ENCODE data around the gene NEDD4L. TPM values are rescaled to one million over a fixed set of nuclear protein-coding genes. Genes with fewer than 3 reads are reported as not detected.
"Not testable (repeated sequence)": the region's sequence is repeated elsewhere in the genome, so short reads cannot be mapped to it uniquely, and the experiment has no call there.

NEDD4L gene
- total RNA-seq, 1 donor from 2014 or later: 3.8 TPM

- no peak for DNase-seq (ENCODE audit: low spot score)
- Mint-ChIP-seq H3K27me3 (ENCODE audit: insufficient read depth) (peaks cover 5% of the 10 kb centered on the region), H3K9me3 (no peaks in the 10 kb centered on the region), H3K4me1 (ENCODE audit: low read depth) (no peaks in the 10 kb centered on the region), H3K36me3 (ENCODE audit: low read depth) (no peaks in the 10 kb centered on the region), H3K4me3 (no peak overlapping the region), H3K27ac (no peak overlapping the region)
- intact Hi-C loops (cut with micrococcal nuclease): no loop called here
Observed at GRCh38 chr18:58253871-58254270, 209.8 kb downstream of the NEDD4L start.

- Mint-ChIP-seq H3K4me1 (ENCODE audit: low read depth) (no peaks in the 10 kb centered on the region), H3K27me3 (ENCODE audit: insufficient read depth) (peaks cover 4% of the 10 kb centered on the region), H3K27ac (no peak overlapping the region), H3K9me3 (no peaks in the 10 kb centered on the region), H3K4me3 (no peak overlapping the region), H3K36me3 (ENCODE audit: low read depth) (no peaks in the 10 kb centered on the region)
- no peak for DNase-seq (ENCODE audit: low spot score)
- intact Hi-C loops (cut with micrococcal nuclease): no loop called here
Observed at GRCh38 chr18:58254873-58255511, 211.0 kb downstream of the NEDD4L start.

GRCh38 chr18:58255701-58256311, 211.8 kb downstream of the NEDD4L start:
- Mint-ChIP-seq H3K4me3 (no peak overlapping the region), H3K36me3 (ENCODE audit: low read depth) (no peaks in the 10 kb centered on the region), H3K9me3 (no peaks in the 10 kb centered on the region), H3K4me1 (ENCODE audit: low read depth) (no peaks in the 10 kb centered on the region), H3K27ac (no peak overlapping the region), H3K27me3 (ENCODE audit: insufficient read depth) (peaks cover 4% of the 10 kb centered on the region)
- DNase-seq (ENCODE audit: low spot score): no peak
- intact Hi-C loops (cut with micrococcal nuclease): no loop called here

- no peak for DNase-seq (ENCODE audit: low spot score)
- Mint-ChIP-seq H3K4me1 (ENCODE audit: low read depth) (no peaks in the 10 kb centered on the region), H3K27ac (no peak overlapping the region), H3K4me3 (no peak overlapping the region), H3K27me3 (ENCODE audit: insufficient read depth) (peaks cover 4% of the 10 kb centered on the region), H3K9me3 (no peaks in the 10 kb centered on the region), H3K36me3 (ENCODE audit: low read depth) (no peaks in the 10 kb centered on the region)
- intact Hi-C loops (cut with micrococcal nuclease): no loop called here
Observed at GRCh38 chr18:58256316-58257080, 212.5 kb downstream of the NEDD4L start.

- Mint-ChIP-seq H3K27ac (no peak overlapping the region), H3K36me3 (ENCODE audit: low read depth) (no peaks in the 10 kb centered on the region), H3K9me3 (no peaks in the 10 kb centered on the region), H3K4me1 (ENCODE audit: low read depth) (no peaks in the 10 kb centered on the region), H3K27me3 (ENCODE audit: insufficient read depth) (peaks cover 4% of the 10 kb centered on the region), H3K4me3 (no peak overlapping the region)
- DNase-seq (ENCODE audit: low spot score): no peak
- intact Hi-C loops (cut with micrococcal nuclease): no loop called here
Observed at GRCh38 chr18:58257461-58257860, 213.4 kb downstream of the NEDD4L start.

GRCh38 chr18:58258692-58259342, 214.8 kb downstream of the NEDD4L start:
- Mint-ChIP-seq H3K4me1 (ENCODE audit: low read depth) (no peaks in the 10 kb centered on the region), H3K9me3 (no peaks in the 10 kb centered on the region), H3K36me3 (ENCODE audit: low read depth) (no peaks in the 10 kb centered on the region), H3K4me3 (no peak overlapping the region), H3K27me3 (ENCODE audit: insufficient read depth) (peaks cover 4% of the 10 kb centered on the region), H3K27ac (no peak overlapping the region)
- intact Hi-C loops (cut with micrococcal nuclease): no loop called here
- DNase-seq (ENCODE audit: low spot score): no peak

- Mint-ChIP-seq H3K27ac (no peak overlapping the region), H3K4me1 (ENCODE audit: low read depth) (no peaks in the 10 kb centered on the region), H3K27me3 (ENCODE audit: insufficient read depth) (no peaks in the 10 kb centered on the region), H3K36me3 (ENCODE audit: low read depth) (no peaks in the 10 kb centered on the region), H3K4me3 (no peak overlapping the region), H3K9me3 (no peaks in the 10 kb centered on the region)
- intact Hi-C loops (cut with micrococcal nuclease): no loop called here
- no peak for DNase-seq (ENCODE audit: low spot score)
Observed at GRCh38 chr18:58263055-58263957, 219.3 kb downstream of the NEDD4L start.

GRCh38 chr18:58264075-58264474, 220.0 kb downstream of the NEDD4L start:
- Mint-ChIP-seq H3K4me3 (no peak overlapping the region), H3K36me3 (ENCODE audit: low read depth) (no peaks in the 10 kb centered on the region), H3K27ac (no peak overlapping the region), H3K27me3 (ENCODE audit: insufficient read depth) (no peaks in the 10 kb centered on the region), H3K9me3 (no peaks in the 10 kb centered on the region), H3K4me1 (ENCODE audit: low read depth) (no peaks in the 10 kb centered on the region)
- intact Hi-C loops (cut with micrococcal nuclease): no loop called here
- DNase-seq (ENCODE audit: low spot score): no peak

- Mint-ChIP-seq H3K27me3 (ENCODE audit: insufficient read depth) (no peaks in the 10 kb centered on the region), H3K4me3 (no peak overlapping the region), H3K9me3 (no peaks in the 10 kb centered on the region), H3K4me1 (ENCODE audit: low read depth) (no peaks in the 10 kb centered on the region), H3K27ac (no peak overlapping the region), H3K36me3 (ENCODE audit: low read depth) (no peaks in the 10 kb centered on the region)
- intact Hi-C loops (cut with micrococcal nuclease): no loop called here
- DNase-seq (ENCODE audit: low spot score): no peak
Observed at GRCh38 chr18:58264840-58265239, 220.8 kb downstream of the NEDD4L start.

- H3K4me3 Mint-ChIP-seq; H3K9me3 Mint-ChIP-seq; H3K36me3 Mint-ChIP-seq (ENCODE audit: low read depth); H3K27ac Mint-ChIP-seq; intact Hi-C loops (cut with micrococcal nuclease); H3K4me1 Mint-ChIP-seq (ENCODE audit: low read depth); DNase-seq (ENCODE audit: low spot score); H3K27me3 Mint-ChIP-seq (ENCODE audit: insufficient read depth): not testable (repeated sequence)
Observed at GRCh38 chr18:58265489-58265888, 221.5 kb downstream of the NEDD4L start.

GRCh38 chr18:58266291-58266690, 222.3 kb downstream of the NEDD4L start:
- Mint-ChIP-seq H3K27ac (no peak overlapping the region), H3K27me3 (ENCODE audit: insufficient read depth) (peaks cover 4% of the 10 kb centered on the region), H3K36me3 (ENCODE audit: low read depth) (no peaks in the 10 kb centered on the region), H3K4me1 (ENCODE audit: low read depth) (no peaks in the 10 kb centered on the region), H3K4me3 (no peak overlapping the region), H3K9me3 (no peaks in the 10 kb centered on the region)
- intact Hi-C loops (cut with micrococcal nuclease): no loop called here
- DNase-seq (ENCODE audit: low spot score): no peak

- DNase-seq (ENCODE audit: low spot score): no peak
- Mint-ChIP-seq H3K4me1 (ENCODE audit: low read depth) (peaks cover 2% of the 10 kb centered on the region), H3K27ac (no peak overlapping the region), H3K27me3 (ENCODE audit: insufficient read depth) (peaks cover 5% of the 10 kb centered on the region), H3K36me3 (ENCODE audit: low read depth) (no peaks in the 10 kb centered on the region), H3K9me3 (no peaks in the 10 kb centered on the region), H3K4me3 (no peak overlapping the region)
- intact Hi-C loops (cut with micrococcal nuclease): no loop called here
Observed at GRCh38 chr18:58267493-58267892, 223.5 kb downstream of the NEDD4L start.
